Lower leg skin (tissue), 3 donors: ENCODE data around the gene TRPC4.

Source experiments
- CTCF ChIP-seq, 3 donors: fragments of 450-650 bp; IDR thresholded peaks; one replicate each; pipeline ENCODE4 v1.5.1; 2016; ENCODE audit warnings: antibody characterized with exemption in 3 of 3, mild to moderate bottlenecking in 3 of 3, moderate library complexity in 2 of 3
- POLR2A ChIP-seq, 2 donors: fragments of 450-650 bp; IDR thresholded peaks; one replicate each; pipeline ENCODE4 v1.6.1; 2016 to 2017; ENCODE audit warnings: antibody characterized with exemption in 2 of 2, mild to moderate bottlenecking in 1 of 2, moderate library complexity in 1 of 2

GRCh38 chr13:37707739-37708500 lies 161.7 kb downstream of the TRPC4 start:
- TF ChIP-seq CTCF (IDR thresholded peaks at IDR 0.05) (no peak), POLR2A (IDR thresholded peaks at IDR 0.05) (no peak)
